Activated CD8-positive, alpha-beta T cell treated with anti-CD3 and anti-CD28 coated beads for 36 hours (primary cell): ENCODE data around the gene TCP10L. TPM values are rescaled to one million over a fixed set of nuclear protein-coding genes. Genes with fewer than 3 reads are reported as not detected.

Experiments
- ATAC-seq: fragments of 200-7000 bp; cut with Tn5 transposase; one replicate; pipeline ENCODE4 v1.10.0; 2021; ENCODE audit warnings: mild to moderate bottlenecking, moderate library complexity
- CTCF ChIA-PET: fragments of 350-600 bp; sonication (Branson Sonifier 250); formaldehyde crosslinking; loops from one replicate; lab custom pipeline; 2021; ENCODE audit warnings: antibody characterized with exemption; lab: Charles Lee
- POLR2A ChIA-PET: fragments of 350-600 bp; sonication (Branson Sonifier 250); formaldehyde crosslinking; loops from one replicate; lab custom pipeline; 2021; ENCODE audit warnings: antibody characterized with exemption; lab: Charles Lee
- DNase-seq: peaks from one replicate; pipeline ENCODE4 v3.0.0-alpha.2; 2020
- H3K27ac Mint-ChIP-seq: one replicate; pipeline ENCODE4 v1.8.0; 2021; ENCODE audit warnings: mild to moderate bottlenecking, mixed read lengths
- H3K27me3 Mint-ChIP-seq: one replicate; pipeline ENCODE4 v1.8.0; 2021; ENCODE audit warnings: mixed read lengths
- H3K36me3 Mint-ChIP-seq: one replicate; pipeline ENCODE4 v1.8.0; 2021; ENCODE audit warnings: low read depth, mixed read lengths
- H3K4me1 Mint-ChIP-seq: one replicate; pipeline ENCODE4 v1.8.0; 2021; ENCODE audit warnings: low read depth, mixed read lengths
- H3K4me3 Mint-ChIP-seq: one replicate; pipeline ENCODE4 v1.8.0; 2021; ENCODE audit warnings: mild to moderate bottlenecking, moderate library complexity, mixed read lengths
- H3K9me3 Mint-ChIP-seq: one replicate; pipeline ENCODE4 v1.8.0; 2021; ENCODE audit warnings: mixed read lengths
- intact Hi-C: fragments of 100-400 bp; cut with micrococcal nuclease; formaldehyde crosslinking; loops from one replicate; pipeline ENCODE4 v1.10.0; 2022
- total RNA-seq, 2 experiments: library from RNA; stranded (reverse); gene quantifications; one replicate each; pipeline ENCODE4 v1.2.3, GENCODE V29; 2021
- TF ChIP-seq, protein P1 (sequence below): fragments of 200-600 bp; IDR thresholded peaks from one replicate; pipeline ENCODE4 v1.8.0; 2022; ENCODE audit warnings: antibody characterized with exemption, mild to moderate bottlenecking

Gene TCP10L
- total RNA-seq, 2 experiments from 2014 or later: 0.31 to 0.63 TPM

DNA sequence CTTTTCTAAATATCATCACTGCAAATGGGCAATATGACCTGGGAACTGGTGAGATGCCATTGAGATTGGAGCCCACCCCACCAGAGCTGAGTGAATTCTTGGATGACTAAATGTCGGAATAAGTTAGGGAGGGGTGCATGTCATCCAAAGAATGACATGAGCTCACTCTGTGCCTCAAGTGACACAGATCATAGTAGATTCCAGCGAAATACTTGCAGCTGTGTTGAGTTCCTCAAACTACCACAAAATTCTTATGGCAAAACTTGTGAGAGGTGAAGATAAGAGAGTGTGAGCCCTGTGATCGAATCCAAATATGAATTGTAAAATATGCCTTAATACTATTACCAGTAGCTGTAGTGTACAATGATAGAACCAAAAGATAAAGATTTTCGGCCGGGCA, 2.3 kb upstream of the TCP10L start:
- Mint-ChIP-seq H3K36me3 (no peaks in the 10 kb centered on the region), H3K27ac (no peak overlapping the region), H3K4me3 (no peak overlapping the region), H3K27me3 (no peaks in the 10 kb centered on the region), H3K4me1 (no peaks in the 10 kb centered on the region), H3K9me3 (no peaks in the 10 kb centered on the region)
- ChIA-PET POLR2A (no interaction called here), CTCF (interaction anchor here (1.5 to 1.6 kb wide), 2 partner anchors 13 to 18 kb away, joined by 6 to 9 read pairs; no protein-coding TSS in a partner anchor)
- intact Hi-C loops: no loop called here
- DNase-seq: no peak
- no peak for ATAC-seq
- TF ChIP-seq, protein P1, sequence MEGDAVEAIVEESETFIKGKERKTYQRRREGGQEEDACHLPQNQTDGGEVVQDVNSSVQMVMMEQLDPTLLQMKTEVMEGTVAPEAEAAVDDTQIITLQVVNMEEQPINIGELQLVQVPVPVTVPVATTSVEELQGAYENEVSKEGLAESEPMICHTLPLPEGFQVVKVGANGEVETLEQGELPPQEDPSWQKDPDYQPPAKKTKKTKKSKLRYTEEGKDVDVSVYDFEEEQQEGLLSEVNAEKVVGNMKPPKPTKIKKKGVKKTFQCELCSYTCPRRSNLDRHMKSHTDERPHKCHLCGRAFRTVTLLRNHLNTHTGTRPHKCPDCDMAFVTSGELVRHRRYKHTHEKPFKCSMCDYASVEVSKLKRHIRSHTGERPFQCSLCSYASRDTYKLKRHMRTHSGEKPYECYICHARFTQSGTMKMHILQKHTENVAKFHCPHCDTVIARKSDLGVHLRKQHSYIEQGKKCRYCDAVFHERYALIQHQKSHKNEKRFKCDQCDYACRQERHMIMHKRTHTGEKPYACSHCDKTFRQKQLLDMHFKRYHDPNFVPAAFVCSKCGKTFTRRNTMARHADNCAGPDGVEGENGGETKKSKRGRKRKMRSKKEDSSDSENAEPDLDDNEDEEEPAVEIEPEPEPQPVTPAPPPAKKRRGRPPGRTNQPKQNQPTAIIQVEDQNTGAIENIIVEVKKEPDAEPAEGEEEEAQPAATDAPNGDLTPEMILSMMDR: no peak

DNA sequence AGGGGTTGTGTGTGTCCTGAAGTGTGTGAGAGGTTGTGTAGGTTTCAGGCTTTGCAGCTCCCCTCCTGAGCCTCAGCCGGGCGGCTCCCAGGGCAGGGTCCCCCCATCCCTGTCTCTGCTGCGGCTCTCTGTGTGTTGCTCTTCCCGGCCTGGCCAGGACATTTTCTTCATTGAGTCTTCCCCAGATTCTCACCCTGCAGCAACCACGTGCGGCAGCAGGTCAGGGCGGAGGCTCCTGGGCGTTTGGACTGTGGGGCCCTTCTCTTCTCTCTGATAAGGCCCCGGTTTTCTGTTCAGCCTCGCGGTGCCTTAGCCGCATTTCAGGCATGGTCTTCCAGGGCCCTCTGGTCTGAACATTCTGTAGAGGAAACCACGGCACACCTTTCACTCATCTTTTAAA, 1.8 kb upstream of the TCP10L start:
- ChIA-PET CTCF (interaction anchor here (1.5 to 1.6 kb wide), 2 partner anchors 13 to 18 kb away, joined by 6 to 9 read pairs; no protein-coding TSS in a partner anchor), POLR2A (no interaction called here)
- H3K4me1 Mint-ChIP-seq: no peaks in the 10 kb centered on the region
- H3K27me3 Mint-ChIP-seq: no peaks in the 10 kb centered on the region
- H3K4me3 Mint-ChIP-seq: no peak overlapping the region
- H3K36me3 Mint-ChIP-seq: no peaks in the 10 kb centered on the region
- ATAC-seq: no peak
- no peak overlapping the region for H3K27ac Mint-ChIP-seq
- DNase-seq: no peak
- TF ChIP-seq, protein P1: no peak
- intact Hi-C loops: no loop called here
- H3K9me3 Mint-ChIP-seq: no peaks in the 10 kb centered on the region

DNA sequence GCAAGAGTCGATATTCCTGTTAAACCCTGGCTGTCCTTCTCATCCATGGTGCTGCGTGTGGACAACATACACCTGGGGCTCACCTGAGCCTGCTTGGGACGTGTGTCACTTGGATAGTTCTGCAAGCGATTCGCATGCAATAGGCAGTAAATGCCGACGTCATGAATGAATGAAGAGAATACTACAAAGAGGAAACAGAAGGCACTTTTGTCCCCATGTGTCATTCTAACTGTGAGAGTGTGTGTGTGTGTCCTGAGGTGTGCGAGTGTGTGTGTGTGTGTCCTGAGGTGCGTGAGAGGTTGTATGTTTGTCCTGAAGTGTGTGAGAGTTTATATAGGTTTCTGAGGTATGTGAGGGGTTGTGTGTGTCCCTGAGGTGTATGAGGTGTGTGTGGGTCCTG, 647 bp upstream of the TCP10L start:
- H3K36me3 Mint-ChIP-seq: no peaks in the 10 kb centered on the region
- no peak for ATAC-seq
- CTCF ChIA-PET: no interaction called here
- DNase-seq: no peak
- no peaks in the 10 kb centered on the region for H3K4me1 Mint-ChIP-seq
- POLR2A ChIA-PET: no interaction called here
- H3K4me3 Mint-ChIP-seq: no peak overlapping the region
- H3K27ac Mint-ChIP-seq: no peak overlapping the region
- TF ChIP-seq, protein P1: no peak
- intact Hi-C loops: no loop called here
- H3K9me3 Mint-ChIP-seq: no peaks in the 10 kb centered on the region
- no peaks in the 10 kb centered on the region for H3K27me3 Mint-ChIP-seq

DNA sequence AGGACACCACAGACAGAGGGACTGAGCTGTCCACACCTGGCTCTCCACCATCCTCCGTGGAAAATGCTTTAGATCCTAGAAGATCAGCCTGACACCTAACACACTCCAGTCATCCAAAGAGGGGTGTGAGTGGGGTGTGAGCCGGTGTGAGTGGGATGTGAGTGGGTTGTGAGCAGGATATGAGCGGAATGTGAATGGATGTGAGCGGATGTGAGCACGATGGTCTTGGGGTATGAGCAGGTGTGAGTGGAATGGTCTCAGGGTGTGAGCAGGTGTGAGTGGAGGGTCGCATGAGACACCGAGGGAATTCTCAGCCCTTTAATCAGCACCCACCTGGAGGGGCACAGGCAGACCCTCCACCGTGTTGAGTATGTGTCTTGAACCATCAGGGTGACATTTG, 851 bp downstream of the TCP10L start:
- ChIA-PET CTCF (interaction anchor here (1.2 kb wide), 1 partner anchor 17 kb away, joined by 3 read pairs; no protein-coding TSS in a partner anchor), POLR2A (no interaction called here)
- Mint-ChIP-seq H3K36me3 (no peaks in the 10 kb centered on the region), H3K27me3 (no peaks in the 10 kb centered on the region), H3K9me3 (no peaks in the 10 kb centered on the region), H3K27ac (no peak overlapping the region), H3K4me1 (no peaks in the 10 kb centered on the region), H3K4me3 (no peak overlapping the region)
- ATAC-seq (no peak), DNase-seq (no peak)
- TF ChIP-seq, protein P1: no peak
- intact Hi-C loops: no loop called here

DNA sequence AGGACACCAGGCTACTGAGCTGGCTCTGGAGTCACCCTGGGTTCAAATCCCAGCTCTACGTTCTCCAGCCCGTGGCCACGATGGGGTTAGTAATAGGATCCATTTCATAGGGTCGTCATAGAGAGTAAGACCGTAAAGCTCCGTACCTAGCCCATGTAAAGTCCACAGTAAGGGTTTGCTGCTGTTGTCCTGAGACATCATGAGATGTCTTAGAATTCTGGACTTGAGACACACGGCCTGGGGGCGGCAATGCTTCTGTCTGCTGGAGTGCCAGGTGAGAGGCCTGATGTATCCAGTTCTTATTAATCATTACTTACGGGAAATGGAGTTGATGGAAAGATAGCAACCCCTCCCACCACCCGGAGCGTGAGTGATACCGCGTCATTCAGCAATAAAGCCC, 3.6 kb downstream of the TCP10L start:
- ATAC-seq (no peak), DNase-seq (no peak)
- Mint-ChIP-seq H3K9me3 (no peaks in the 10 kb centered on the region), H3K4me1 (no peaks in the 10 kb centered on the region), H3K4me3 (no peak overlapping the region), H3K36me3 (no peaks in the 10 kb centered on the region), H3K27me3 (no peaks in the 10 kb centered on the region), H3K27ac (no peak overlapping the region)
- CTCF ChIA-PET: interaction anchor here (1.4 kb wide), 1 partner anchor 19 kb away, joined by 5 read pairs; no protein-coding TSS in a partner anchor
- TF ChIP-seq, protein P1: no peak
- POLR2A ChIA-PET: no interaction called here
- intact Hi-C loops: no loop called here
